ENCODE measurements around the gene KIF5A.

The KIF5A gene

DNA sequence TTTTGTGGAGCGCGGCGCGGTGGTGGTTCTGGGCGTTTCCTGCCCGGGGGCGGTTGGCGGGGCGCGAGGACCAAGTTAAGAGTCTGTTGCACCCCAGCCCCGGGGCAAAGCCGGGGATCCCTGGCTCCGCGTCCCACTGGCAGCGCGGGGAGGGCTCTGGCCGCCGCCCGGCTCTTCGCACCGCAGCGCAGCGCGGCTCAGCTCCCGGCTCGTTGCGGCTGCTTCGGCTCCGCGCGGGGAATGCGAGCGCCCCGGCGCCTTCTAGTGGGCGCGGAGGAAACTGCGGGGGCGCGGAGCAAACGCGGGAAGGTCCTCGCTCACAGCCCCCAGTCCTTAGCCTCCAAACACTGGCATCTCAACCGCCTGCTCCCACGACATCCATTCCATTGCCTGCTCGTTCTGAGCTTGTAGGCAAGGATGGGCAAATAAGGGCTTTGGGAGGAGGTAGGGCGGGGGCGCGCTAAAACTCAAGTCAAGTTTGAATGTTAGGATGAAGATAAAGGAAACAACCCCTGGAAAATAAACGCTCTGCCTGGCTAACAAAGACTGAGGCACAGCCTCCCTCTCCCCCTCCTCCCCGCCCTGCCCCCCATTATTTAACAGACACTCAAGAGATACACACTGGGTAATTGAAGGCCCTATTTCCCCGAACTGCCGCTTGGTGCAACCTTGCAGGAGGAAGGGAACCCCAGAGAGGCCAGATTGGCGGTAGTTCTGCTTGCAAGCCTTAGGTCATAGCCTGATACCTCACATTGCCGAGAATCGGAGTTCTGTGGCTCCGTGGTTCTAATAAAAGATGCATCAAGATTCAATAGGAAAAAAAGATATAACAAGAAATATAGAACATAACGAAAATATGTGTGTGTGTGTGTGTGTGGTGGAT is 83.4 kb downstream of the KIF5A start, which contains the start of gene B4GALNT1 (continued):
- TF ChIP-seq, protein P1, sequence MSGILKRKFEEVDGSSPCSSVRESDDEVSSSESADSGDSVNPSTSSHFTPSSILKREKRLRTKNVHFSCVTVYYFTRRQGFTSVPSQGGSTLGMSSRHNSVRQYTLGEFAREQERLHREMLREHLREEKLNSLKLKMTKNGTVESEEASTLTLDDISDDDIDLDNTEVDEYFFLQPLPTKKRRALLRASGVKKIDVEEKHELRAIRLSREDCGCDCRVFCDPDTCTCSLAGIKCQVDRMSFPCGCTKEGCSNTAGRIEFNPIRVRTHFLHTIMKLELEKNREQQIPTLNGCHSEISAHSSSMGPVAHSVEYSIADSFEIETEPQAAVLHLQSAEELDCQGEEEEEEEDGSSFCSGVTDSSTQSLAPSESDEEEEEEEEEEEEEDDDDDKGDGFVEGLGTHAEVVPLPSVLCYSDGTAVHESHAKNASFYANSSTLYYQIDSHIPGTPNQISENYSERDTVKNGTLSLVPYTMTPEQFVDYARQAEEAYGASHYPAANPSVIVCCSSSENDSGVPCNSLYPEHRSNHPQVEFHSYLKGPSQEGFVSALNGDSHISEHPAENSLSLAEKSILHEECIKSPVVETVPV (CRISPR knock-in tag; IDR thresholded peaks at IDR 0.05), result no peak
- TF ChIP-seq ZC3H10 (CRISPR knock-in tag; IDR thresholded peaks at IDR 0.05), result no peak

Data from SK-N-SH treated with all-trans-retinoic acid at 6 μM for 48 hours (cell line).